Testis (tissue), 2 donors: ENCODE data around the gene CES4A.

Experiments
- POLR2A ChIP-seq: fragments of 450-650 bp; IDR thresholded peaks from one replicate; pipeline ENCODE4 v1.6.1; 2017; ENCODE audit warnings: antibody characterized with exemption, mild to moderate bottlenecking, moderate library complexity
- TF ChIP-seq, protein P1 (sequence below), 3 experiments: fragments of 450-650 bp in 2 of 3; fragments of 200-600 bp in 1 of 3; sonication (generic) in 1 of 3; IDR thresholded peaks; one replicate each; pipeline ENCODE4 v1.5.1; 2016 to 2019; ENCODE audit warnings: antibody characterized with exemption in 3 of 3, mild to moderate bottlenecking in 2 of 3, moderate library complexity in 1 of 3

- TF ChIP-seq, protein P1, sequence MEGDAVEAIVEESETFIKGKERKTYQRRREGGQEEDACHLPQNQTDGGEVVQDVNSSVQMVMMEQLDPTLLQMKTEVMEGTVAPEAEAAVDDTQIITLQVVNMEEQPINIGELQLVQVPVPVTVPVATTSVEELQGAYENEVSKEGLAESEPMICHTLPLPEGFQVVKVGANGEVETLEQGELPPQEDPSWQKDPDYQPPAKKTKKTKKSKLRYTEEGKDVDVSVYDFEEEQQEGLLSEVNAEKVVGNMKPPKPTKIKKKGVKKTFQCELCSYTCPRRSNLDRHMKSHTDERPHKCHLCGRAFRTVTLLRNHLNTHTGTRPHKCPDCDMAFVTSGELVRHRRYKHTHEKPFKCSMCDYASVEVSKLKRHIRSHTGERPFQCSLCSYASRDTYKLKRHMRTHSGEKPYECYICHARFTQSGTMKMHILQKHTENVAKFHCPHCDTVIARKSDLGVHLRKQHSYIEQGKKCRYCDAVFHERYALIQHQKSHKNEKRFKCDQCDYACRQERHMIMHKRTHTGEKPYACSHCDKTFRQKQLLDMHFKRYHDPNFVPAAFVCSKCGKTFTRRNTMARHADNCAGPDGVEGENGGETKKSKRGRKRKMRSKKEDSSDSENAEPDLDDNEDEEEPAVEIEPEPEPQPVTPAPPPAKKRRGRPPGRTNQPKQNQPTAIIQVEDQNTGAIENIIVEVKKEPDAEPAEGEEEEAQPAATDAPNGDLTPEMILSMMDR (IDR thresholded peaks at IDR 0.05): no peak
- TF ChIP-seq POLR2A: no peak
Observed at GRCh38 chr16:66948134-66948836, 40.1 kb upstream of the CES4A start.
